ENCODE data around the gene SIRT7.

SIRT7 gene

DNA sequence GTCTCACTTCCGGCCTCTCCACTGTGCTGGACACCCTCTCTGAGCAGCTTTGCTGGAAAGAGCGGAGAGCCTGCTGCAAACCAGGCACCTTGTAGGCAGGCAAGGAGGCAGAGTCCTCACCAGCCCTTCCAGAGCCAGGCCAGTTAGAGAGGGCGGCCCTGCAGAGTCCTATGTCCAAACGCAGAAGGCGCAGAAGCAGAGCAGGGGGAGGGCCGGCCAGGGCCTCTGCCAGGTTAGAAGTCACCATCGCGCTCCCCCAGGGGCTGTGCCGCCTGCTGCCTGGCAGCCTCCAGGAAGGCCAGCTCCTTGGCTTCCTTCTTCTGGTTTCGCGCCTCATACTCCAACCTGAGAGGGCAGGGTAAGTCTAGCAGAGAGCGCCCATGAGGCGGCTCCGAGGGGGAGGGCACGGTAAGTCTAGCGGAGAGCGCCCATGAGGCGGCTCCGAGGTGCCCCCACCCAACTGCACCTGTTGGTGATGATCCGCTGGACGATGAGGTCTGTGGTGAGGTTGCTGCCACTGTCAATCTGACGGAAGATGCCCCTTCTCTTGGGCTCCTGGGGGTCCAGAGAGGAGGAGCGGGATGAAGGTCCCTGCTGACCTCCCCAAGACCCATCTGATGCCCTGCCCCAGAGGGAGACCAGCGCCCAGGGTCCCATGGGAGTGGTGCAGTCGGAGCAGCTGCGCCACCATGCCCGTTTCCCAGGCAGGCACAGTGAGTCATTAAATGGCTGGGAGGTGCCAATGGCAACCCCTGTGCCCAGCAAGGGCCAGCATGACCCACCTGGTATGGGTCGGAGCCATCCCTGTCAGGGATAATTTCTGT is 13.2 kb downstream of the SIRT7 start:
- no peak for DNase-seq

GRCh38 chr17:81903896-81904599 is 13.9 kb downstream of the SIRT7 start:
- no peak for DNase-seq

DNA sequence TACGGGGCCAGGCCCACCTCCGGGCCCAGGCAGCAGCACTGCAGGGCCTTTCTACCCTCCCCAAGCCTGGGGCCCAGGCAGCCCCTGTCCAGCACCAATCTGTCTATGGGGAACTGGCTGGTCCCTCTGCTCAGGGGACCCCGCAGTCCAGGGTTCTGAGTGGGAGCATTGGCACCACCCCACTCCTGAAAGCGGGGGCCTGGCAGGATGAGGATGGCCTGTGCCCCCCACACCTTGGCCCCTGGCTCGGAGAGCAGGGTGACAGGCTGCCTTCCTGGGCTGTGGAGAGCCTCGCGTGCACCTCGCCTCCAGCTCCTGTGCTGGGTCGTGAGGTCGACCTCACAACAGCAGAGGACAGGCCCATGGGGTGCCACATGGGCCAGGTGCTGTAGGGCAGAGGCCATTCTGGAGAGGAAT is 14.6 kb downstream of the SIRT7 start:
- DNase-seq, result no peak

GRCh38 chr17:81902653-81903414 is 15.1 kb downstream of the SIRT7 start:
- DNase-seq, result no peak

- DNase-seq, result no peak
Observed at GRCh38 chr17:81902023-81902652, 15.8 kb downstream of the SIRT7 start, which contains the start of gene NPB. Gene NPB, plus strand, starts transcription at chr17:81902238. Its CDS starts 40 bp downstream, at chr17:81902278.

DNA sequence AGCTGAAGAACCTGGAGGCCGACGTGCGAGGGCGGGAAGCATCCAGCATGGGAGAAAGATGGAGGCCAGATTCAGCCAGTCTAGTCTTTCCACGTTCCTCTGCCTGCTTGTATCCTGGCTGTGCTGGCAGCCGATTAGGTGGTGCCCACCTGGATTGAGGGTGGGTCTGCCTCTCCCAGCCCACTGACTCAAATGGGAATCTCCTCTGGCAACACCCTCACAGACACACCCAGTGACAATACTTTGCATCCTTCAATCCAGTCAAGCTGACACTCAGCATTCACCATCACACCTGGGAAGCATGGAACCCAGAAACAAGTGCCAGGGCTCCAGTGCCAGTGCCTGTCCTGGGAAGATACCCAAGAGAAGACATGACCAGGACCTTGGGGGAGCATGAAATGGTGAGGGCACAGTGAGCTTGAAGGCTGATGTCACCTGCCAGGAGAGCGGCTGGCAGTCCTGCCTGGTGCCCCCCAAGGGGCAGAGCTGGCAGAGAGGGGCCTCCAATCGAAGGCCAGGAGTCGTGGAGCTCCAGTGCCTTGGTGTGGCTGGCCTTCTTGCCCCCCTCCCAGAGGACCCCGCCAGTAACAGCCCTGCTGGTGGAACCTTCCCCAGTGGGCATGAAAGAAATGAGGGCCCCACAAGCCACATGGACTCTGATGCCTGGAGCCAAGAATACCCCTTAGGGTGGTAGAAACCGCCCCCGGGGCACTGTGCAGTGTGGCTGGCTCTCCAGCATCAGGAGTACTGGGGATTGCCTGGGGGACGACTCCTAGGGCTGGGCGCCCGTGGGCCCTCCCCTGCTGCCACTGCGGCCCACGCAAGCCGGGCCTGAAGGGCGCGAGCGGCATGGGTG is 16.6 kb downstream of the SIRT7 start:
- DNase-seq, result no peak

GRCh38 chr17:81900181-81900820 is 17.7 kb downstream of the SIRT7 start:
- DNase-seq, result no peak

DNA sequence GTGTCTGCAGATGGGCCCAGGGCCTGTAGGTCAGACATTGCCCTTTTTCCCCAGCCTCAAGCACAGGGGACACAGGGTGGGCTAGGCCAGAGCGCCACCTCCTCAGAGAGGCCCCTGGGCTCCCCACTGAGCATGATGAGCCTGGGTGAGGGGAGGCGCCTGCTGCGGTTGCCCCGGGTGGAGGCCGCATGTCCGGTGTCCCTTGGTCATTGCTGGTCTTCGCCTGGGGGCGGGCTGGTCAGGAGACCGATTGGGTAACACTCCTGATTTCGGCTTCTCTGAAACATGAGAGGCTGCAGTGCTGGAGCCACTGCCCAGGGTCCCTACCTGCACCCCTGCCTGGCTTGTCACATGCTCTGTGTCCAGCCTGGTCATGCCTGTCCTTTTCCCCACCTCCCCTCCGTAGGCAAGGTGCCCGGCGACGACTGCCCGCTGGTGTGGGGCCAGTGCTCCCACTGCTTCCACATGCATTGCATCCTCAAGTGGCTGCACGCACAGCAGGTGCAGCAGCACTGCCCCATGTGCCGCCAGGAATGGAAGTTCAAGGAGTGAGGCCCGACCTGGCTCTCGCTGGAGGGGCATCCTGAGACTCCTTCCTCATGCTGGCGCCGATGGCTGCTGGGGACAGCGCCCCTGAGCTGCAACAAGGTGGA is 18.3 kb downstream of the SIRT7 start:
- DNase-seq, result no peak

- no peak for DNase-seq
Observed at GRCh38 chr17:81898885-81899284, 19.1 kb downstream of the SIRT7 start.

DNA sequence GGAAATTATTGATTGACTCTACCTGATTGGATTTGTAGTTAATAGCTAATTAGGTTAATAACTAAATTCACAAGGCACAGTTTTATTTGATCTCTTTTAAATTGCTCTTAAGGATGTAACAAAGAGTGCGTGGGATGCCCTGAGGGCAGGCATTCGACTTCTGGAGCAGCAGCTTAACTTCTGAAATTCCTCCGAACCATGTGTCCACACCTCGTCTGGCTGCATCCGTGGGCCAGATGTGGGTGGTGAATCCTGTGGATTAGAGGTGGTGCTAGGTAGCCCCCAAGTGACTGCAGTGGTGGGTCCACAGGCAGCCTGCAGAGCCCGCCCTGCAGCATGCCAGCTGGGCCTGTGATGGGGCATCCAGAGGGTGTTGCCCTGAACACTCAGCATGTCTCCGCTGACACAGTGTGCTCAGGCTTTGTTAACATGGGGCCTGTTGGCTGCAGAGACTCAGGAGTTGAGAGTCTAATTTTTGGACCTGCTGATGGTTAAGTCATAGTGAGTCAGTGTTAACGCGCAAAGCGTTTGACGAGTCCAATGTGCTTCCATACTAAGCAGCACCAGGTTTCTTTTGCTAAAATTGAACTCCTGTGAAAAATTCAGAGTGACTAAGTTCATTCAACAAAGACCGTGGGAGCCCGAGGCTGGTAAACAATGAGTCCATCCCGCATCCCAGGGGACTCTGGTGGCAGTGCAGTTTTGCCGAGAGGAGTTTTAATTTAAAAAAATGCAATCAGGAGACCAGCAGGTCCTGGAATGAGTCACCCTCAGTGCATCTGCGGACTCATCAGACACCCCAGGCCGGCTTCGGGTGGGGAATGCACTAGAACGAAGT is 19.7 kb downstream of the SIRT7 start:
- no peak for DNase-seq

- DNase-seq, result no peak
Observed at GRCh38 chr17:81895400-81895799, 22.6 kb downstream of the SIRT7 start.

GRCh38 chr17:81891303-81891552 is 26.7 kb downstream of the SIRT7 start:
- DNase-seq, result no peak

- no peak for DNase-seq
Observed at GRCh38 chr17:81890447-81891302, 27.3 kb downstream of the SIRT7 start.

DNA sequence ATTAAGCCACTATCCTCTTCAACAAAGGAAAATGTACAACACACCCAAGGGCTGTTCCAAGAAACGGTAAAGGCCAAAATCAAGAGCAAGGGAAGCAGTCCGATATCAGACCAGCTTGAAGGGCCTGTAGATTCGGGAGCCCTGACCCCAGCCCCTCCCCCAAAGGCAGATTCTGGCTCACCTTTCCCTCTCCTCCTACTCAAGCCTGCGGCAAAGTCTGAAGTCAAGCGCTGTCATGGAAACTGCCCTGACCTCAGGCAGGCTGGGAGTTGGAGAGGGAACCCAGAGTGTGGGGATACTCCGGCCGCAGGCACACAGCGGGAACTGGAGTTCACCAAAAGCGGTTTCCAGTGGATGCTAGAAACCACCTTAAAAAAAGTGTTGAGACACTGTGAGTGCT is 28.4 kb downstream of the SIRT7 start:
- no peak for DNase-seq

- DNase-seq, result no peak
Observed at GRCh38 chr17:81888988-81889595, 28.9 kb downstream of the SIRT7 start.

GRCh38 chr17:81888105-81888987 is 29.6 kb downstream of the SIRT7 start:
- DNase-seq, result no peak

DNA sequence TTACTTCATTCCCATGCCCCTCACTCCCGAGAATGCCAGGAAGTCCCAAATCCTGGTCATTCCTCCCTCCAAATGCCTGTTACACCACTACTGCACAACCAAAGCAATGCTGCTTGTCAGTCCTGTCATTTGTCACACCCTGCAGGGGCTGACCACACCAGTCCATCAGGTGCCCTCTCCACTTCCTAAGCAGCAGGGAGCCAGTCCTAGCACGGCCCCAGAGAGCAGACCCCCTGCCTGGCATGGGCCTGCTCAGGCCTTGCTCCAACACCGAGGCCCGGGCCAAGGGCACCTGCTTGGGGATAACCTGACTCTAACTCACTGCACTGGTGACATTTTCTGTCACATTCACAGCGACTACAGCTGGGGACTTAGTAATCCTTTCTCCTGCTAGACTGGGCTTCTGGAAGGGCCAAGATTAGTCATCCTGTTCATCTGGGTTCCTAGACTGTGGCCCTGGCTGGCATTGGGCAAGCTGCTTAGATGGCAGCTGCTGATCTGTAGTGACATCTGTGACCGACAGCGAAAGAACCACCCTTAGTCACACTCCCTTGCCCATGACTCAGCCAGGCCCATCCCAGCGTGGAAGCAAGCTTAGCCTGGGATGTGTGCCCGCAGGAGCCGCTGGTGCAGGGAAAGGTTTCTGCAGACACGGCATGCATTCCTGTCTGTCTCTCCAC is 32.0 kb downstream of the SIRT7 start:
- DNase-seq, result no peak

All from CD4-positive, alpha-beta T cell treated with Interleukin-15 for 1 hour (primary cell).